HG03103 (cell line): ENCODE data around the gene ZBTB38.

Experiments used
- ATAC-seq: cut with Tn5 transposase; IDR thresholded peaks from one replicate; pipeline ENCODE4 v1.9.1; 2021; ENCODE audit warnings: low read depth; ENCODE audit not compliant: unreplicated experiment

The ZBTB38 gene

DNA sequence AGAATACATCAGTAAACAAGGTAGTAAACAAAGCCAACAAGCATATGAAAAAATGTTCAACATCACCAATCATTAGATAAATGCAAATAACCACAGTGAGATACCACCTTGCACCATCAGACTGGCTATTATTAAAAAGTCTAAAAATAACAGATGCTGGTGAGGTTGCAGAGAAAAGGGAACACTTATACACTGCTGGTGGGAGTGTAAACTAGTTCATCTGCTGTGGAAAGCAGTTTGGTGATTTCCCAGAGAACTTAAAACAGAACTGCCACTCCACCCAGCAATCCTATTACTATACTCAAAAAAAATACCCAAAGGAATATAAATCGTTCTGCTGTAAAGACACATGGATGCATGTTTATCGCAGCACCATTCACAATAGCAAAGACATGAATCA, 30.3 kb upstream of the ZBTB38 start:
- ATAC-seq, result no peak

DNA sequence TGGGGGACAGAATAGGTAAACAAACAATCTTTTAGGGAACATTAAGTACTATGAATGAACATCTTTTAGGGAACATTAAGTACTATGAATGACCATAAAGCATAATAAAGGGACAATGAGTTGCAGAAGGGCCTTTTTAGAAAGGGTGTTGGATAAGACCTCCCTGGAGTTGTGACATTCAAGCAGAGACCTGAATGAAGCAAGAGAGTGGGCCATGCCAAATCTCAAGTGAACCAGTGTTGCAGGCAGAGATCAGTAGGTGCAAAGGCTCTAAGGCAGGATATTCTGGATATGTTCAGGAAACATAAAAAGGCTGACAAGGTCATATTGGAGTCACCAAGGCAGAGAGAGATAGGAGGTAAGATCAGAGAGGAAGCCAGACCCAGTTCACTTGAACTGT, 29.4 kb upstream of the ZBTB38 start:
- no peak for ATAC-seq

DNA sequence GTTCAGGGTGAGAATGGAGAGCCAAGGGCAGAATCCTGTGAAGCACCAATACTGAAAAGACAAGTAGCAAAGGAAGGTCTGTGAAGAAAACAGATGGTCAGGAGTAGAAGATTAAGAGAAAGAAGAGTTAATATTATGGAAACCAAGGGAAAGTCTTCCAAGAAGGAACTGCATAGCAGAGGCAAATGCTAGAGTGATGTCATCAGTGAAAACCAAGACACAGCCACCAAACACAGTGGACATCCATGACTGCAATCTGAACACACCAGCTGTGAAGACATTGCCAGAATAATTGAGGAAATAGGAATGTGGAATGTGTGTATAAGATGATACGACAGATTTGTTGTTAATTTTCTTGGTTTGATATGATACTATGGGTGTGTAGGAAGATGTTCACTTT, 26.8 kb upstream of the ZBTB38 start:
- no peak for ATAC-seq

DNA sequence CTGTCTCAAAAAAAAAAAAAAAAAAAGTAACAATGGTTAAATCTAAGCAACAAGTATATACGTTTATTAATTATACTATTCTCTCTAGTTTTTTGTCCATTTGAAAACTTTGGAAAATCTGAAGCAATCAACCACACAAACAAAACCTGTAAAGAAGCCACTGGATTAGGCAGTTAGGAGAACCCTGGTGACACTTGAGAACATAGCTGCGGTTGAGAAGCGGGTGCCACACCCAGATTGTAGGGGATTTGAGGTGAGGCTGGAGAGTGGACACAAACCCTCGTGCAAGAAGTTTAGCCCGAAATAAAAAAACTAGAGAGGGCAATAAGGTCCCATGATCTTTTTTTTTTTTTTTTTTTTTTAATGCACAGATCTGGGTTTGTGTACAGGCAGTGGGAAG, 25.9 kb upstream of the ZBTB38 start:
- ATAC-seq, result no peak

DNA sequence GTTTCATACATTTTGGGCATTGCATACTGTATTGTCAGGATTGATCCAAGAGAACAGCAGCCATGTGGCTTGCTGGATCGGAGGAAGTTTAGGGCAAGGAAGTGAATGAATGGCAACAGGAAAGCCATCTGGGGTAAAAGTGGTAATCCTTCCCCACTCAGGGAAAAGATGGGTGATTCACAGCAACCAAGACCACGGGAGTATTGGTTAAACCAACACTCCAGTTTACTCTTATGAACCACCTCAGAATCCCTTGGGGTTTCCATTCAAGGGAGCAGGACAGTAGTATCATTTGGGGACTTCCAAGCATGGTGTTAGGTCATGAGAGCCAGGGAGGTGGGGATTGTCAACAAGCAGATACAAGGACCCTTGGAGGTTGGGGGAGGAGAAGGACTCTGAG, 25.2 kb upstream of the ZBTB38 start:
- no peak for ATAC-seq

DNA sequence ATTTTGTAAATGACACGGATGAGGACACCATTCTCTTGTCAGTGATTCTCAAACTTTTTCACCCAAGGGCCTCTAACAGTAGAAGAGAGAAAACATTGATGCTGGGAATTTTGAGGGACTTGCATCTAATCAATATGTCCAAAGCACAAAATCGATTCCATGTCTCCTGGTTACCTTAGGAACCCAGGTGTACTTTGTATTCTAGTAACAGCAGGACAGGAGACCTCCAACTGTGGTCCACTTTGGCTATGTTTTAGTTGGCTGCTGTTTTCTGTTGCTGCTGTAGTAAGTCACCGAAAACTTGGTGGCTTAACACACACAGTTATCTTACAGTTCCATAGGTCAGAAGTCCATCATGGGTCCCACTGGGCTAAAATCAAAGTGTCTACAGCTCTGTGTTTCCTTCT, 24.4 kb upstream of the ZBTB38 start:
- ATAC-seq, result no peak

DNA sequence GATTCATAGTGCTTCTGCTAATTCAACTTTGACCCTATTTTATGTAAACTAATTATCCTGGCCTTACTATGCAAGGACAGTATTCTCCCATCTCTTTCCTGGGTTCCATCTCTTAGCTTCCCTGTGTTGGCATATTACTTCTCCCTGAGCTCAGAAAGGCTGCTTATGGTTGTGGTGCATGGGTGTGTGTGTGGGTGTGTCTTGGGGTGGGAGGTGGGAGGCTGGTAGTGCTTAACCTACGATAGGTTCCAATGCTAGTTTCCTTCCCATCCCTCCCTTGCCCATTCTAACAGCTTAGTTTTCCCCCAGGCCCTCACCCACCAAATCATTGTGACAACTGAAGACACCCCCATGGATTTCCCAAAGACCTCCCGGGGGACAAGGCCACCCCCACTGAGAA, 22.8 kb upstream of the ZBTB38 start:
- ATAC-seq, result no peak

DNA sequence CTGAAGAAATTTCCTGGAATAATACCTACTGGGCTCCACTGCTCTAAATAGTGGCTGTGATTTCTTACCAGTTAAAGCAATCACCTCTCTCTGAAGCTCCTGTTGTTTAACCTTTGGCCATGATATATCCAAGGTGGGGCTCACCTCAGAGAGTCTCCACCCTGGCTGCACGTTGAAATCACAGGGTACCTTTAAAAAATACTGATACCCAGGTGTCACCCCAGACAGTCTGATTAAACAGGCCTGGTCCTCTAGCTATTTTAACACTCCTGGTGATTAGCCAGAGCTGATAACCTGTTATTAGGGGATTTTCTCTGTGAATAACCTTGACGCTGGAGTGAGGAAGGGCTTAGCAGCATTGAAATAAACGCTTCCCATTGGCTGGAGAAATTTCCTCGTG, 22.3 kb upstream of the ZBTB38 start:
- no peak for ATAC-seq

DNA sequence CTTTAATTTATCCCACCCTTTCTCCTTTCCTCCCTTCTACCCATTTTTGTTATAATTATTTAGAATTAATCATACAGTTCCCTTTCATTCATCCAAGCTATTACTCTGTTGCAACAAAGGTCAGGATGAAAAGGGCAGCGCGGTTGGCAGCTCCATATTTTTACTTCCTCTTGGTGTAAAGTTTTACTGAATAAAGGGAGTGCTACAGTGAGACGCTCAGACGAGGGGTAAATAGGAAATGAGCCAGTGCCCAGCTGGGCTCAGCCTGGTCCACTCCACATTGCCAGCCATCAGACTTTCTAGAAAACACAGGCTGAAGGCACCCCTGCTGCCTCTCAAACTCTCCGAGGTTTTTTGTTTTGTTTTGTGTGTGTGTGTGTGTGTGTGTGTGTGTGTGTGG, 21.9 kb upstream of the ZBTB38 start:
- ATAC-seq, result no peak

DNA sequence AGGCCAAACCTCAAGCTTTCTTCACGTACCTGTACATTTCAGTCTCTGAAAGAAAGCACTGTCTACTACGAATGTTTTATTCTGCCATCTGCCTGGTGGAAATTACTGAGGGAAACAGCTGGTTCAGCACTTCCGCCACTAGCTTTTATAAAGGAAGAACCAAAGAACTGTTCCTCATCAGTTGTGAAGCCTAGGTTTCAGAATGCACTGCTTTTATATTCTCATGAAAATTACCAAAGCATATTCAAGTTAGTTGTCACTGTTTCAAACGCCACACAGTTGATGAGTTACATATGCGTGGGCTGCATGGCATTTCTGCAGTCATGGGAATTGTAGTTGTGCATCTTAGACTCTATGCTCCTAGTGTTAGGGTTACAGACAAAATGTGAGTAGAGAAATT, 21.5 kb upstream of the ZBTB38 start:
- ATAC-seq, result no peak

DNA sequence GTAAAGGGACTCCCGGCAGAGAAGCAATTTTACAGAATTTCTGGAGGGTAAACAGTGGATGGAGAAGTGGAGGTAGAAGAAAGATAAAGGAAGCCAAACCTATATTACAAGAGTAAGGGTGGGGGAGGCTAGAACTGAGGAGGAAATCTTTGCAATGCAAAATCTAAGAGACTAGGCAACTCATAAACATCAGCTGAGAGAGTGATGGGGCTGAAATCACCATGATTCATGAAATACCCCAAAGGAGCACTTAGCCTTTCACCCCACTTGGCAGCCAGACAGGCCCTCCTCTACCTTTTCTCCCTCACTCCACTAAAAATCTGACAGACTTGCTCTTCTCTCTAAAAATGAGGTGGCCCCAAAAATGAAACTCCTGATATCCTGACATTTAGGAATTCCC, 19.5 kb upstream of the ZBTB38 start:
- no peak for ATAC-seq

DNA sequence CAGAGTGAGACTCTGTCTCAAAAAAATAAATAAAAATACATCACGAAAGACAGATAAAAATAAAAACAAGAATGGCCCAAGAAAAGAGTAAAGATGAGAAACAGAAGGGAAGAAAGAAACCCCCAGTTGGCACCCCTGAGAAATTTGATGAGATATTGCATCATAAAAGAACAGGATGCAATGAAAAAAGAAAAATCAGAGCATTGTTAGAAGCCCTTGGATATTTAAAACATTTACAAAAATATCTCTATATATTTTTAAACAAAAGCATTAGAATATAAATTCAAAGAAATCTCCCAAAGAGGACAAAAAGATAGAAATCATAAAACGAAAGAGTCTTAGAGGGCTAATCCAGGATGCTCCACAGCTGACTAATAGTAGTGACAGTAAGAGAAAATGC, 18.6 kb upstream of the ZBTB38 start:
- ATAC-seq, result no peak

DNA sequence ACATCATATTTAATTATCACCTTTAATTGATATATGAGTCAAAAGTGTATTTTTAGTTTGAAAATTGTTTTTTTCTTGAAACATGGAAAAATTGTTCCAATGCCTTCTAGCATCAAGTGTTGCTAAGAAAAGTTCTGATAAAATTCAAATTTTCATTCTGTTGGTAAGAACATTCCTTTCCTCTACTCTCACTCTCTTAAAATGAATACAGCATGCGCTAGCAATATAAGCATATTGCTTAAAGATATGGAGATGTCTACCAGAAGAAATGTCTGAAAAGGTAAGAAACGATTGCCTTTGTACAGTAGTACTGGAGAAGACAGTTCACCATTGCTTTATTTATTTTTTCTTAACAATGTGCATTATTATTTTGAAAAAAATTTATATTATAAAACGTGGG, 17.6 kb upstream of the ZBTB38 start:
- ATAC-seq, result no peak

DNA sequence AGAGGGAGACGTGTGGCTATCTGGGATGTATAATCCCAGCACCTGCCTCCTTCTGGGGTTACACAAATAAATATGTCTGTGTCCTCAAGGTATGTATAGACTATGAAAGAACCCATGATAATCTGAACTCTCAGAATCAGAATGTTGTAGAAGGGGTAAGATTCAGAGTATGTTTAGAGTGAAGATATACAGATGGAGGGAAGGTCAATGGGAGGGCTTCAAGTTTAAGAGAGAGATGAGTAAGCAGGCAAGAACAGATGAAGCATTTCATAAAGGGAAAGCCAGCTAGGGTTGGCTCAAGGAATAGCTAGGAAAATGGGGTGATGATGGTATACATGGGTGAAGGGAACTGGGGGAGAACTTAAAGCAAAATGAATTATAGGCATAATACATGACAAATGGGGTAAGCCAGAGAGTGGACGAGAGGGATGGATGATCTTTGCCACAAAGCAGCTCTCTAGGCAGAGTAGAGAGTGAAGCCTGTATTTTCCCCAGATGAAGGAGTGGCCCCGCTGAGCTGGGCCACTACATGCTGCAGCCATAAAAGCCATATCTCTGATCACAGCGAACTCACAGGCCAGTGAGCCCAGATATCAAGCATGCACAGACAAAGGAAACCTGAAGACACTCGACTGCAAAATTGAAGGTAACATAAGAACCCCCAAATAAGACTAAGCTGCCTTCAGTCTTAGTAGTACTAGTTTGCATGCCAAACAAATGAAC, 15.9 kb upstream of the ZBTB38 start:
- ATAC-seq, result no peak

DNA sequence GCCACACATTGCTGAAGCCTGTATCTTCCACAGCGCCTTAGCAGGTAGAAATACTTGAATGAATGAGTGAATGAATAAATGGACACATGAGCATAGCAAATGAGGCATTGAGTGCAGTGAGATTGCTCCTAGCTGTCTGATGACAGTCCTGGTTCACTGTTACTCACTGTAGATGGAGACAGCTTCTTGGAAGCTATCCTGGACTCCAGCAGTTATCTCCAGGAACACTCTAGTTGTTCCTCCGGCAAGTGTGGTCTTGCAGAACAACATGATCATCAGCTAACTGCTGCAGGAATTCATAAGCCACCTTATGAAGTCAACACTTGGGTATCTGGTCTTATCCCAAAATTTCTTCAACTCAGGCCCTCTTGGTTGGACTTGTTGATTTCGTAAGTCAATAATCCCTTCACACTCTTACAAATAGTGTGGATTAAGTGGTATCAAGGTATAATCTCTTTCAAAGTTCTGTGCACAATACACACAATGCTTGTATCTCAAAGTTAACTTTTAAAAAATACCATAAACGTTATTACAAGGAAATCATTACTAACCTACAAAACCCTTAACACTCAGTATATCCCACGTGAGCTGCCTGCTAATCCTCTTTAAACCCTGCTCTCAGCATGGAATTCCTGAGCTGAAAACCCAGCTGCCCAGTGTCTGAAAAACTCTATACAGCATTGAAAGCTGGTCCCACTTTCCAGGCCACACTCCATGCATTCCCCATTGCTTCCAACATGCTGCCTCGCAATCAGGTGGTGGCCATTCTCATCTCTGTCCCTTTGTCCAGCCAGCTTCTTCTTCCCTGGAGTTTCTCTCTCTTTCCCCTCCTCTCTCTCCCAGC, 14.4 kb upstream of the ZBTB38 start:
- ATAC-seq, result no peak

DNA sequence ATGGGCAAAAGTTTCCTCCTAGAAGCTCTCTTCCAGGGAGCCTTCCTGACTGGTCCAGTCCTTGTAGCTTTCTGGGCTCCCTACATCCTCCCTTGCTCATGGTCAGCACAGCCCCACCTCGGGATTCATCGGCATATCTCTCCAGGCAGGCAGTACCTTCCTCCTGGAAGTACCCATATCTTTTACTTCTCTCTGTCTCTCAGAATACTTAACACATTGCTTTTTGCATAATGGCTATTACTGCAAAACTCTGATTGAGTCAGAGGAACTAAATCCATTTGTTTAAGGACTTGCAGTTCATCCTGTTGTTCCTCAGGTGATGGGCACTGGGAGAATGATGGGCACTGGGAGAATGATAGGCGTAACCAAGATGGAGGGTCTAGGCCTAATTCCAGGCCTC, 13.8 kb upstream of the ZBTB38 start:
- no peak for ATAC-seq

DNA sequence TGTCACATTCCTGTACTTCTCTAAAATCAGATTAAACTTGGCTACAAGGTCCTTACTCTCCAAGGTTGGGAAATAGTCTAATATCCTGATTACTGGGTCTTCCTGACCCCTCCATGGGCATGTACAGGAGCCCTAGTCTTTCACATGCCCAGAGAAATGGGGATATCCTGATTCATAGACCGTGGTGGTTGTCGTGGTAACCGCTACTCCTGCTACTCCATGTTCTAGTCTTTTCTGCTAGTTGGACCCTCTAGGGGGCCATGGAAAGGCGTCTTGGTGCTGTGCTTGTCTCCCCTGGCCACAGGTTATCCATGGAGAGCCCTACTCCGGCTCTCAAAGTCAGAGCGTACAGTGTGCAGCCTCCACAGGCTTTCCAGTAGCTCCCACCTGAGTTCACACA, 13.1 kb upstream of the ZBTB38 start:
- no peak for ATAC-seq

DNA sequence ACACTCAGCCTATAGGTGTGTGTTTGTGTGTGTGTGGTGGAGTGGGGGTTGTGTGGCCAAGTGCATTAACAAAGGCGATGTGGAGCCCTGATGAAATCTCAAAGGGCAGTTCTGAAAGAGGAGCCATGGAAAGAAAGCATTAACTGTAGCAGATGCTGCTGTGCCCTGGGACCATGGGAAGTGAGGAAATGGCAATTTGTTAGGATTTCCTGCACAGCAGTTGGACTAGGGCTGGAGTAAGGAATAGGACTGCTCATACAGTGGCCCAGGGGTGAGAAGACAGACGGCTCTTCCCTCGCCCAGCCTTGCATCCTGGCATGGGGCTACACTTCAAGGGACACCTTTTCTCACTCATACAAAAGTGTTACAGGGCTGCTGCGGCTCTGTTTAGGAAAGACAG, 12.3 kb upstream of the ZBTB38 start:
- no peak for ATAC-seq

DNA sequence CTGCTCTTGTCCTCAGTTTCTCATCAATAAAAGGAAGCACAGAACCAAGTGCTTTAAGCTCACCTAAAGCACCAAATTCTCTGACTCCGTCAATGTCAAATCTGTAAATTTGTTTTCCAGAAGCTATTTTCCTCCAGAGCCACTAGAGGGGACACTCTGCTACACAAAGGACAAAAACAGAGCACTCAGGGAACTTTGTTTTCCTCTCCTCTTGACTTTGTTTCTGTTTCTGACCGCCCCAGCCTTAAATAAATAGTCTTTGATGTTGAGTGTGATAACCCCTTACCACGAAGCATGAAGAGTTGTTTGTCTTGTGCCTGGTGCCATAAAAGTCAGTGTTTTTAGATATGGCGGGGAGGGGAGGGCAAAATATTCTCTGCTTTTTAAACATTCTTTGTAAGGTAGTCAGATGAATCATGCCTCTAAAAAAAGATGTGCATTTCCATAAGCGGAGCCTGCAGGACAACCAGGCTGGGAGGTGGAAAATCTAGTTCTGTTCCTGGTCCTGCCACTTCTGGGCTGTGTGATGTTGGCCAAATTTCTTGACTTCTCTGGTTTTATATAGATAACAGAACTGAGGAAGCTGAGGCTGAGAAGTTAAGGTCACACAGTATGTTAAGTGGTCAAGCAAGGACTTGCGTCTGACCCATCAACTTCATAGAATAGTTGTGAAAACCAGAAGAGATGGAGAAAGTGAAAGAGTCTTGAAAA, 7.3 kb upstream of the ZBTB38 start:
- ATAC-seq, result no peak

DNA sequence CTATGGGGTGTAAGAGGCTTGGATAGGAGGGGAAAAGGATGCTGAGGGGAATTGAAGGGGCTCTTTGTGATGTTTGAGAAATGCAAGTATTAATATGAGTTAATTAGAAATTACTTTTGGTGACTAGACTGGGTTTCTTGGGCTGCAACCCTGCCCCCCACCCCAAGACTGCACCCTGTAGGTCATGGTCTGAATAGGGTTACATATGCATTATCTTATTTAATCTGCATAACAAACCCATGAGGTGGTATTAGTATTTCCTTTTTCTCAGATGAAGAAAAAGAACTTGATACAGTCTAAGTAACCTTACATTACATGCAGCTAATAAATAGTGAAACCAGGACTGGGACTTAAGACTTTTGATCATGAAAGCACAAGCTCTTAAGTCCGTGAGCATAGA, 5.6 kb upstream of the ZBTB38 start:
- ATAC-seq, result no peak

DNA sequence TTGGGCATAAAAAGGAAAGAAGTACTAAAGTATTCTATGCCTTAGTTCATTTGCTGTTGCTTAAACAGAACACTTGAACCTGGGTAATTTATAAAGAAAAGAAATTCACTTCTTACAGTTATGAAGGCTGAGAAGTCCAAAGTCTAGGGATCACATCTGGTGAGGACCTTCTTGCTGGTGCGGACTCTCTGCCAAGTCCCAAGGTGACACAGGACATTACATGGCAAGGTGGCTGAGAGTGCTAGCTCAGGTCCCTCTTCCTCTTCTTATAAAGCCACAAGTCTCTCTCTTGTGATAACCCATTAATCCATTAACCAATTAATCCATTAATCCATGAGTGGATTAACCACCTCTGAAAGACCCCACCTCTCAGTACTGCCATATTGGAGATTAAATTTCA, 3.1 kb upstream of the ZBTB38 start:
- ATAC-seq, result no peak
